ENCODE data around the gene LRRC32.
"Not testable (repeated sequence)": the region's sequence is repeated elsewhere in the genome, so short reads cannot be mapped to it uniquely, and the experiment has no call there.

The LRRC32 gene

DNA sequence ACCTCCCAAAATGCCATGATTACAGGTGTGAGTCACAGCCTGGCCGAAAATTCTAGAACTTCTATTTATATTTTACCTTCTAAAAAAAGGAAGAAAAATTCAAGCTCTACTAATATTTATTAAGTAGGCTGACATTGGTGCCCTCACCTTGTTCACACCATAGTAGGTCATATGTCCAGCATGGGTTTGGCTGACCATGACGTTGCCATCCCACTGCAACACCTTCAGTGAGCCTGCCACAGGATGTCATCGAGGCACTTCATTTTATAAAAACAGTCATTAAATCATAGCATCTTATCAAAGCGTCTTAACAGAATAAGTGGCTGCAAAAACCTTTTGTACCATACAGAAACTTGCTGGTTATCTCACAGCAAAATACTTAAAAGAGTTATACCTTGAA is 58.3 kb downstream of the LRRC32 start:
- no peak for DNase-seq (ENCODE audit: low spot score)

DNA sequence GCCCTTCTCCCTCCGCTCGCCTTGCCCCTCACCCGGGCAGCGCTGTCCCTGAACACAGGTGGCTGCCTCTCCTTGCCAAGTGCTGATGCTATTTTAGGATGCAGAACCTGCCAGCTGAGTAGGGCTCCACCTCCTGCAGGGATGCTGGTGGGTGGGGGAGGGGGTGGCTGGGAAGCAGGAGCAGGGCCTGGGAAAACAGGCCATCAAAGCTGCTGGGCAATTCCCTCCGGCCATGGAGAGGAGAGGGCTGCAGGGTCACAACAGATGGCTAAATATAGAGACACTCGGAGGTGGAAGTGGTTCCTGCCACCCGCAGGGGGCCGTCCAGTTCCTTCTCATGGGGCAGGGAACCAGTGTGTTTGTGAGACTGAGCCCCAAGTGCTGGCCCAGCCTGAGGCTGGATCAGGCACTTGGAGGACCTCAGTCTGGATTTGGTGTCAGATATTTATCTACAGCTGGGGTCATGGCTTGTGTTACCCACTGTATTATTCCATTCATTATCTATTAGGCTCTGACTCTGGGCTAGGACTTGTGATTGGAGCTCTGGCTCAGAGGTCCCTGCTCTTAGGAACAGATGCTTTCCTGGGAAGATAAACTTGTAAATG is 59.6 kb downstream of the LRRC32 start:
- DNase-seq (ENCODE audit: low spot score), result no peak

DNA sequence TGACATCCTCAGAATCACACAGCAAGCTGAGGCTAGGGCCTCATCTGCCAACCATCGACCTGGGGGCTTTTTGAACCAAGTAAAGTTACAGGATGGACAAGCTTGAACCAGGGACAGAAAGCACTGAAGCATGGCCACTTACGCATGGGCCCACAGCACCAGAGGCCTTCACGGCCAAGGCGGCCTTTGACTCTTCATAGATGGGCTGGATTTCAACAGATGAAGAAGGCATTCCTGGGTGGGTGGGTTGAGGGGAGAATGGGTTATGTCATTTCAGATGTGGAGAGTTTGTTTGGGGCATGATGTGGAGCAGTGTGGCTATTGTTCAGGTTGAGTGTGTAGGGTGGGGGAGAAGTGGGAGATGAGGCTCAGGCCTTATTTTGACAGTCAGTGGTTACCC is 60.2 kb downstream of the LRRC32 start:
- no peak for DNase-seq (ENCODE audit: low spot score)

DNA sequence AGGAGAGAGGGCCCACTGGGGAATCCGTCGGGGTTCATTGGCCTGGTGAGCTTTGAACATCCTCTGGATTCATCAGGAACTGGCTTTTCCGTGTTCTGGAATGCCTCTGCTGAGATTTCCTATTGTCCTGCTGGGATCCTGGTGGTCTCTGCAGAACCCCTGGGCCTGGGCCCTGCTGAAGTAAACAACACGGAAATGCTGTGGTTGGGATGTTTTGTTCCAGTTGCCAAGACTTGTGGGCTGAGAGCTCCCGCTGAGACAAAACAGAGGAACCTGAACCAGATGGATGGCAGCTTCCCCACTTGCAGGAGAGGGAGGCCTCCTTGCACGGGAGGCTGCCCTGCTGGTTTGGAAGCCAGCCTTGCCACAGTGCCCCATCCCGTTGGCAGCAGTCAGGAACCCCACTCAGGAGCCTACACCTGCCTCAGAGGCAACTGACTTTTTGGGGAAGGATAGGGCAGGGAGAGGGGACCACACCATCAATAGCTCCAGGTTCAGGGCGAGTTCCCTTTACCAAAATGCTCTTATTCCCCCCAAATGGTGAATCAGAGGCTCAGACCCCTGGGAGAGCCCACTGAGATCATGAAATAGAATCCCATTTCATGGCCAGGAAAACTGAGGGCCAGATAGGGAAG is 60.7 kb downstream of the LRRC32 start:
- DNase-seq (ENCODE audit: low spot score), result no peak

DNA sequence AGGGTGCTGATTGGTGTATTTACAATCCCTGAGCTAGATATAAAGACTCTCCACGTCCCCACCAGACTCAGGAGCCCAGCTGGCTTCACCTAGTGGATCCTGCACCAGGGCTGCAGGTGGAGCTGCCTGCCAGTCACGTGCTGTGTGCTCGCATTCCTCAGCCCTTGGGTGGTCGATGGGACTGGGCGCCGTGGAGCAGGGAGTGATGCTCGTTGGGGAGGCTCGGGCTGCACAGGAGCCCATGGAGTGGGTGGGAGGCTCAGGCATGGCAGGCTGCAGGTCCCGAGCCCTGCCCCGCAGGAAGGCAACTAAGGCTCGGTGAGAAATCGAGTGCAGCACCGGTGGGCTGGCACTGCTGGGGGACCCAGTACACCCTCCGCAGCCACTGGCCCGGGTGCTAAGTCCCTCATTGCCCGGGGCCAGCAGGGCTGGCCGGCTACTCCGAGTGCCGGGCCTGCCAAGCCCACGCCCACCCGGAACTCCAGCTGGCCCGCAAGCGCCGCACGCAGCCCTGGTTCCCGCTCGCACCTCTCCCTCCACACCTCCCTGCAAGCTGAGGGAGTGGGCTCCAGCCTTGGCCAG is 61.6 kb downstream of the LRRC32 start:
- not testable (repeated sequence) for DNase-seq (ENCODE audit: low spot score)

DNA sequence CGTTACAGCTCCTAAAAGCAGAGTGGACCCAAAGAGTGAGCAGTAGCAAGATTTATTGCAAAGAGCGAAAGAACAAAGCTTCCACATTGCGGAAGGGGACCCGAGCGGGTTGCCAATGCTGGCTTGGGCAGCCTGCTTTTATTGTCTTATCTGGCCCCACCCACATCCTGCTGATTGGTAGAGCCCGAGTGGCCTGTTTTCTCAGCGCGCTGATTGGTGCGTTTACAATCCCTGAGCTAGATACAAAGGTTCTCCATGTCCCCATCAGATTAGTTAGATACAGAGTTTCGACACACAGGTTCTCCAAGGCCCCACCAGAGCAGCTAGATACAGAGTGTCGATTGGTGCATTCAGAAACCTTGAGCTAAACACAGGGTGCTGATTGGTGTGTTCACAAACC is 62.3 kb downstream of the LRRC32 start:
- not testable (repeated sequence) for DNase-seq (ENCODE audit: low spot score)
